Measurements from ENCODE around the gene DUSP22.

The DUSP22 gene

DNA sequence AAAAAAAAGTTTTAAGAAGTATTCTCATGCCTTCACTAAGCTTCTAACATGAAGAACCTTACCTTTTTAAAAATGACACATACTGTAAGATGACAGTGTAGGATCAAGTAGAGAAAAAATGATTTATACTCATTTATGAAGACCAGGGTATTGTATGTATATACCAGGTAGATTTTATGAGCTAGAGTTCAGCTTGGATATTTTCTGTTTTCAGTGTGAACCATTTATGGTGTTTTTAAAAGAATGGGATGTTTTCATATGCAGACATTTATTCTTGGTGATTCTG lies 24.4 kb downstream of the DUSP22 start:
- no peak for TF ChIP-seq Cebpa-rat (IDR thresholded peaks at IDR 0.05)
- H3K4me2 ChIP-seq: peak overlapping the region; percentile 62
- no peaks in the 10 kb centered on the region for H4K20me1 ChIP-seq
- no peaks in the 10 kb centered on the region for H3K27me3 ChIP-seq
- no peak overlapping the region for H3K27ac ChIP-seq
- no peak overlapping the region for H3K9ac ChIP-seq
- H3K9me3 ChIP-seq: no peaks in the 10 kb centered on the region
- no peak overlapping the region for H3K4me3 ChIP-seq
- H3K4me1 ChIP-seq: peaks cover 70% of the 10 kb centered on the region
- H3K36me3 ChIP-seq: peaks cover 39% of the 10 kb centered on the region; the same call in 1 of the 2 replicates

DNA sequence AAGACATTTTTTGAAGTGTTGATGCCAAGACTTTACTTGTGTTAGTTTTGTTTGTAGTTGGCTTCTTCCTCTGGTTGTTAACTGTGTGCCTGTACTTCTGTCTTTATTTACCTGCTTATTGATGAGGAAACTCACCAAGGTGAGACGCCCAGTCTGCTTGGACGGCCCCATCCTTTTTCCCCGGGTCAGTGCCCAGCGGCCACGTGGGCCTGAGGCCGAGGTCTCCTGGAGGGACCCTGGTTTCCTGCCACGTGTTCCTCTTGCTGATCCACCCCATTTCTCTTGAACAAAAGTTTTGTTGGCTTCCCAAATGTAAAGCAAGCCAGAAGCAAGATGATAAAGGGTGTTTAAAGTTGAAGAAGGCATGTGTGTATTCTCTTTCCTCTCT lies 24.8 kb downstream of the DUSP22 start:
- Histone ChIP-seq H3K36me3 (peaks cover 39% of the 10 kb centered on the region; the same call in 1 of the 2 replicates), H3K27ac (peak overlapping the region; percentile 51), H3K9ac (no peak overlapping the region; the same call in 1 of the 2 replicates), H3K9me3 (no peaks in the 10 kb centered on the region), H3K4me2 (peak overlapping the region; percentile 62), H4K20me1 (no peaks in the 10 kb centered on the region), H3K4me3 (no peak overlapping the region), H3K27me3 (no peaks in the 10 kb centered on the region), H3K4me1 (peaks cover 66% of the 10 kb centered on the region)
- TF ChIP-seq Cebpa-rat (IDR thresholded peaks at IDR 0.05): no peak

DNA sequence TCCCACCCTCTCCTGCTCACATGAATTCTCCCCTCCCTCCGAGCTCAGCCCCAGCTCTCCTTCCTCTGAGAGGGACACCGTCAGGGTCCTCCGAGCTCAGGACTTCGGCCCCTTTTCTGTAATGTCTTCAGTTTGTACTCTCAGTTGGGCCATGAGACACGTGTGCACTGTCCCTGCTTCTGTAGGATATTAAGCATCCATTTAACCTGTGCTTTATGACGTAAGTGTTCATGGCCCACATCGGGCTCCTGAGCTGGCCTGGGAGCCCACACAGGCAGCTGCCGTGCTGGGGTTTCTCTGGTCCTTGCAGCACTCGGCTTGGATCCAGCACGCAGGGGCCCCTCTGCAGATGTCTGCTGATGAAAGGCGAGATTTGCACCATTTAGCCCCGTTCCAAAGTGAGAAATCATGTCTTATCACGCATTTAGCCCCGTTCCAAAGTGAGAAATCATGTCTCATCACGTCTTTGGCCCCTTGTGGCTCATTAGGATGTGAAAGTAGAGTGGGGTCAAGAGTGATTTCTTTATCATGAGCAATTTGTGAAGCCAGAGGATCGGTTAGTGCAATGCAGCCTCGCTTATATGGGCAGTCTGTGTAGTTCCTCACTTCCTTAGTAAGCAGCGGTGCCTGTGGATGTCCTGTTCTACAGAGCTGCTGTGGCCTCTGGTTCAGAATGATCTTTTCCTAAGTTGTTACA lies 25.3 kb downstream of the DUSP22 start:
- H3K27ac ChIP-seq: peak overlapping the region; percentile 51
- peaks cover 39% of the 10 kb centered on the region; the same call in 1 of the 2 replicates for H3K36me3 ChIP-seq
- H4K20me1 ChIP-seq: no peaks in the 10 kb centered on the region; the same call in 1 of the 2 replicates
- no peaks in the 10 kb centered on the region for H3K9me3 ChIP-seq
- peak overlapping the region; percentile 62 for H3K4me2 ChIP-seq
- no peak overlapping the region for H3K4me3 ChIP-seq
- no peaks in the 10 kb centered on the region for H3K27me3 ChIP-seq
- H3K4me1 ChIP-seq: peaks cover 65% of the 10 kb centered on the region
- peak overlapping the region; percentile 11; the same call in 1 of the 2 replicates for H3K9ac ChIP-seq
- TF ChIP-seq Cebpa-rat (IDR thresholded peaks at IDR 0.05): no peak

DNA sequence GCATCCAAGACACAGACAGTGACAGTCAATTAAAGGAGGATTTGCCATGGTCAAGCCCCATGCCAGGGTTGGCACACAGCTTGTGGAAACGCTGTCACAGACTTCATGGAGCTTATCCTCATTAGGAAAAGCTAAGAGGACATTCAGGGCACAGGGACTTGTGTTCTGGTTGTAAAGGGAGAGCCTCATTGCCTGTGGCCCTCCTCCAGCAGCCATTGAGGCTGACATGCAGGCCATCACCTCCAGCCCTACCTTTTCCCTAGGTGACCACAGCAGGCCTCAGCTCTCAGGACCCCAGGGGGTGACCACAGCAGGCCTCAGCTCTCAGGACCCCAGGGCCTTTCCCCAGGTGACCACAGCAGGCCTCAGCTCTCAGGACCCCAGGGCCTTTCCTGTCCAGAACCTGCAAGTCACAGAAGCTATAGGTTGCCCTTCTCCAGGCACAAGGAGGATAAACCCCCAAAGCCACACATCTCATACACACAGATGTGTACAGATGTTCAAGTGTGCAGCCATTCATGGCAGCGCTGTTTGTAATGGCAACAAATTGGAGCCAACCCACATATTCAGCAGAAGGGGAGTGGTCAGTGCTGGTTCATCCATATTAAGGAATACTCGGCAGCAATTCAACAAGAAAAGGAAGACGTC lies 26.1 kb downstream of the DUSP22 start:
- Histone ChIP-seq H3K9me3 (no peaks in the 10 kb centered on the region), H3K4me2 (peak overlapping the region; percentile 62), H3K4me1 (peaks cover 65% of the 10 kb centered on the region), H3K9ac (0 out of 2 replicates have a peak overlapping the region, but pooled peaks have one; percentile 11), H4K20me1 (no peaks in the 10 kb centered on the region; the same call in 1 of the 2 replicates), H3K36me3 (peaks cover 39% of the 10 kb centered on the region; the same call in 1 of the 2 replicates), H3K4me3 (no peak overlapping the region), H3K27me3 (no peaks in the 10 kb centered on the region), H3K27ac (peak overlapping the region; percentile 51)
- TF ChIP-seq Cebpa-rat (IDR thresholded peaks at IDR 0.05): no peak

DNA sequence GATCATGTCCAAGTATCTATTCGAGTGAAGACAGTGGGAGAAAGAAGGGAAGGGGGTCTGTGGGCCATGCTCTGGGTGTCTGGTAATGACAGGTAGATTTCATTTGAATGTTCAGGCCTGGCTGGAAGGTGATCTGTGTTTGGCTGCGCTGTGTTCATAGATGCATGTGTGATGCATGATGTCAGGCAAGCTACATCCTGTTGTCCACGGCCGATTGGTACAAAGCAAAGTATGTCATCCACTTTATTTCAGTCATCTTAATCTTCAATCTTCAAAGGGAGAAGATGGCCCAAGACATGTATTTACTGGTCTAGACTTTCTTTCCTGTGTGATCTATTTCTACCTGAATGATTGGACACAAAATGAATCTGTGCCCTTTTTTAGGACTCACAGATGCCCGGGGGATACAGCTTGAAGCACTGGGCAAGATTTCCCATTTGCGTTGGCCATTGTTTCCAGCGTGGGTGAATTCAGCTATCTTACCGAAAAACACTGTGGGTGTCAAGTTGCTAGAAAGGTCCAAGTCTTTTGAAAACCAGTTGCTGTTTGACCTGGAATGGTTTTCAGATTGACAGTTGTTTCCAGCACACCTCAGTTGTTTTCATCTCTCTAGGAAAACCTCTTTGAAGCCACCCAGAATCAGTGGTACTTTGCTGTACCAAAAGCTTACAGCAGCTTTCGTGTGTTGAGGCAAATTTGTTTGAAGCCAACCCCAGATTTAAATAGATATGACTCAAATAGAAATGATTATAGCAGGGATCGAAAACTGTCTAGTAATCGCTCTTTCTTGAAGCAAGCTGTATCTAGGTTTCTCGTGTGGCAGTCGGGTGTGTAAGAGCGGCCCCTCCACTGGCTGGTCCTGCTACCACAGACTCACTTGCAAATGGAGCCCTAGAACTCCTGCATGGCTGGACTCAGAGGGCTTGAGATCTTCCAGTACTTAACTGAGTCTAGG lies 27.2 kb downstream of the DUSP22 start:
- no peaks in the 10 kb centered on the region for H3K27me3 ChIP-seq
- H3K27ac ChIP-seq: no peak overlapping the region
- H4K20me1 ChIP-seq: peaks cover 6% of the 10 kb centered on the region; the same call in 1 of the 2 replicates
- no peak overlapping the region for H3K9ac ChIP-seq
- H3K4me2 ChIP-seq: no peak overlapping the region
- no peak for TF ChIP-seq Cebpa-rat (IDR thresholded peaks at IDR 0.05)
- H3K9me3 ChIP-seq: no peaks in the 10 kb centered on the region
- no peak overlapping the region for H3K4me3 ChIP-seq
- peaks cover 34% of the 10 kb centered on the region; the same call in 1 of the 2 replicates for H3K36me3 ChIP-seq
- peaks cover 65% of the 10 kb centered on the region for H3K4me1 ChIP-seq

DNA sequence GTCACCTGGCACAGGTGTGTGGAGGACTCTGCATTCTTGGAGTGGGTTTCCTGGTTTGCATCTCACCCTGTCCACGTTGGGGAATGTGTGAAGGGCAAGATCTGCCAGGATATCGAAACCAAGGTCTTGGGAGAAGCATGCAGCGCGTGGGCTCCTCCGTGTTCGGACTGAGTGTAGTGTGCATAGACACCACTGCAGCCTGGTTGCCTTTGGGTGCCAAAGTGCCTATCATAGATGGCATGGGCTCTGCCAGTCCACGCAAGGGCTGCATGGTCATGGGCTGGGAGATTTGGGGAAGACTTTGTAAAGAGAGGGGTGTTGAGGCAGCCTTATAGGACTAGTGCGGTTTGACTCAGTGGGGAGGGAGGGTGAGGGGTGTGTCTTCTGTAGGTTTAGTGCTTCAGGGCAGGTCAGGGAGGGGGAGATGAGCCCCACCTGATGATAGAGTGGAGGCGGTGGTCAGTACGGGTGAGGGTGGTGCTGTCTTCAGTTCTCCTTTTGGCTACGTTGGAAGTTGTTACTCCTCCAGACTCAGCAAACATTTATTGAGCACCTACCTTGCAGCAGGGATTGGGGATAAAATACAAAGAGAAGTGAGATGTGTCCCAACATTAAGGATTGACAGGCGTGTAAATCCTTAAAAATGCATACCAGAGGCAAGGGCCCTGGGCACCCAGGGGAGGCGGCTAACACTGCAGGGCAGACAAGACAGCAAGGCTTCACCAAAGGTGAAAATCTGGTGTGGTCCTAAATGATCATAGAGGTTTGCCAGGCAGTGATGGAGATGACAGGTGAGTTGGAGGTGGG lies 28.3 kb downstream of the DUSP22 start:
- Histone ChIP-seq H3K9me3 (no peaks in the 10 kb centered on the region), H4K20me1 (peaks cover 11% of the 10 kb centered on the region; the same call in 1 of the 2 replicates), H3K27me3 (no peaks in the 10 kb centered on the region), H3K36me3 (peaks cover 24% of the 10 kb centered on the region; the same call in 1 of the 2 replicates), H3K4me2 (no peak overlapping the region), H3K27ac (no peak overlapping the region), H3K4me3 (no peak overlapping the region), H3K4me1 (peaks cover 60% of the 10 kb centered on the region), H3K9ac (no peak overlapping the region)
- no peak for TF ChIP-seq Cebpa-rat (IDR thresholded peaks at IDR 0.05)

DNA sequence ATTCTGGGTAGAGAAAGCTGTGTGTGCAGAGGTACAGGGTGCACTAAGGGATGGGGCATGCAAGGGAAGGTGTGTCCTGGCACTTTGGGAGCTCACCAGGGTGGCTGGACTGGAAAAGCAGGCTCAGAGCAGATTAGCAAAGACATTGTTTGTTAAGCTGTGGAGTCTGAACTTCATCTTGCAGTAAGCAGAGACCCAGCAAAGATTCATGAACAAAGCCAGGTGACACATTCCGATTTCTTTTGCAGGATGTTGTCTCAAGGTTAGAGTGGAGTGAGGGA lies 28.8 kb downstream of the DUSP22 start:
- H3K4me2 ChIP-seq: no peak overlapping the region
- peaks cover 11% of the 10 kb centered on the region; the same call in 1 of the 2 replicates for H4K20me1 ChIP-seq
- no peak overlapping the region for H3K4me3 ChIP-seq
- H3K9me3 ChIP-seq: no peaks in the 10 kb centered on the region
- H3K27ac ChIP-seq: no peak overlapping the region
- no peak overlapping the region for H3K9ac ChIP-seq
- H3K27me3 ChIP-seq: no peaks in the 10 kb centered on the region
- peaks cover 23% of the 10 kb centered on the region; the same call in 1 of the 2 replicates for H3K36me3 ChIP-seq
- H3K4me1 ChIP-seq: peaks cover 55% of the 10 kb centered on the region
- no peak for TF ChIP-seq Cebpa-rat (IDR thresholded peaks at IDR 0.05)

DNA sequence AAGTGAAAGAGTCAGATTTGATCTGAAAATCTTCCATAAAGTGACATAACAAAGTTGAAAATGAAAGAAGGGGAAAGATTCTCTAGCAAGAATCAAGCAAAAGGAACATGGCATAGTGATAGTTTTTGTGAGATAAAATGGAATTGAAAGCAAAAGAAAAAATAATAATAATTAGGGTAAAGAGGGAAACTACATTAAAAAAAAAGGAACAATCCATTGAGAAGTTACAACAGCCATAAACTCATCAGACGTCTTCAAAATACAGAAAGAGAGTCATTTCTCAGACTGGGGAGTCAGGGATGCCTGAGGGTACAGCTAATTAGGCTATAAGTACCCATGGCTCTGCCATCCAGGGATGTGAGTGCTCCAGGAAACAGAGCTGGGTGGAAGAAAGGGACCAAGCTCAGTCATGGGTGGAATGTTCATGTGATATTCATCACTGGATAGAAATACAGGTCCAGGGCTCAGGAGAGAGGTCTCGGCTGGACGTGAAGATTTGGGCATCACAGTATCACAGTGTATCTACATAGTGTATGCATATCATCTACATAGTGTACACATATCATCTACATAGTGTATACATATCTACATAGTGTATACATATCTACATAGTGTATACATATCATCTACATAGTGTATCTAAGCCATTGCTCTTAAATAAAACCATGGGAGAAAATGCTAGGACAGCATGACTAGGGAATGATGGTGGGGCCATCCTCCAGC lies 29.4 kb downstream of the DUSP22 start:
- H3K4me1 ChIP-seq: peaks cover 49% of the 10 kb centered on the region
- H4K20me1 ChIP-seq: peaks cover 12% of the 10 kb centered on the region; the same call in 1 of the 2 replicates
- no peaks in the 10 kb centered on the region for H3K27me3 ChIP-seq
- no peak for TF ChIP-seq Cebpa-rat (IDR thresholded peaks at IDR 0.05)
- no peaks in the 10 kb centered on the region for H3K9me3 ChIP-seq
- no peak overlapping the region for H3K27ac ChIP-seq
- no peak overlapping the region for H3K4me2 ChIP-seq
- peaks cover 29% of the 10 kb centered on the region; the same call in 1 of the 2 replicates for H3K36me3 ChIP-seq
- no peak overlapping the region for H3K9ac ChIP-seq
- H3K4me3 ChIP-seq: no peak overlapping the region

All from BLaER1 (cell line).